Large intestine (tissue), 3 donors: ENCODE results near the gene FCN2. TPM values are rescaled to one million over a fixed set of nuclear protein-coding genes. Genes with fewer than 3 reads are reported as not detected.

ENCODE experiments used
- DNase-seq, 2 donors: peaks; one replicate each; pipeline versions ENCODE4 v3.0.0 to v3.0.0-alpha.2; 2013
- H3K27ac ChIP-seq: one replicate; pipeline ENCODE4 v1.5.1; 2013; ENCODE audit warnings: low read length
- H3K27me3 ChIP-seq: 2 replicates; pipeline ENCODE4 v1.6.1; 2013; ENCODE audit warnings: low read length; ENCODE audit not compliant: control insufficient read depth, insufficient read depth
- H3K36me3 ChIP-seq: 2 replicates; pipeline ENCODE4 v1.6.1; 2013; ENCODE audit warnings: low read length; ENCODE audit not compliant: control insufficient read depth, insufficient read depth
- H3K4me1 ChIP-seq: one replicate; pipeline ENCODE4 v1.6.1; 2013; ENCODE audit warnings: low read length; ENCODE audit not compliant: control insufficient read depth, insufficient read depth
- H3K4me3 ChIP-seq: one replicate; pipeline ENCODE4 v1.5.1; 2013; ENCODE audit warnings: low read length
- H3K9me3 ChIP-seq: one replicate; pipeline ENCODE4 v1.6.1; 2013; ENCODE audit warnings: mild to moderate bottlenecking, low read depth, low read length, moderate library complexity; ENCODE audit not compliant: control insufficient read depth
- WGBS: methylation state at CpG from one replicate; pipeline ENCODE4 v1.1.5; 2013; ENCODE audit warnings: low lambda C conversion rate; ENCODE audit not compliant: insufficient coverage; 5-methylcytosine and 5-hydroxymethylcytosine counted together
- polyA plus RNA-seq: library from polyadenylated mRNA; unstranded; fragments of 120-200 nt; gene quantifications from one replicate; pipeline ENCODE4 v1.2.1, GENCODE V29; 2013

FCN2 gene
- polyA plus RNA-seq, 1 donor, result 0.04 TPM

DNA sequence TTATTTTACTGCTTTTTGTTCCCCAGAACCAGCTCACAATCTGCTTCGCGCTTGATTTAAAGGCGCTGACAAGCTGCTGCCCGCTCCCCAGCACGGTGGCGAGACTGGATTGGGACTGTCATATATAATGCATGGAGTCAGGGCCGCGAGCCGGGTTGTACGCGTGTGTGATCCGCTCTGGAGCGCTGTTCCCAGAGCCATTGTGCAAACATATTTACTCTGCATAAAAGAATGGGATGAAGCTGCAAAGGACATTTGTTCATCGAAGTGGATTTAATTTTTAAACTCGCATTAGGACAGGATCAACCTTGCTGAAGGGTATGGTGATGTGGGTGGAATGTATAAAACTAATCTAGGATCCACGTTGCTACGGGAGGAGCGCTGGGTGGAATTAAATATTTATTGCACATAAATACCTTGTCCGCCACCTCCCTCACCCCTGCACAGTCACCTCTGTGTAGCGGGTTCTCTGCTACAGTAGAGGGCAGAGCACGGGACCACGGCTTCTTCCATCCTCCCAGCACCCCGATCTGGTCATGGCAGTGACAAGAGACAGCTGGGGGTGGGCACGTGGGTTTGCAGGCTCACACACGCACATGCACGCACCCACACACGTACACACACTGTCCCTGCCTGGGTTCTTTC, 55.2 kb downstream of the FCN2 start:
- WGBS, result 88% methylated on average over 5 of the region's 27 CpGs
- Histone ChIP-seq H3K9me3 (no peaks in the 10 kb centered on the region), H3K4me3 (no peak overlapping the region), H3K27ac (no peak overlapping the region), H3K36me3 (no peaks in the 10 kb centered on the region), H3K27me3 (peaks cover 12% of the 10 kb centered on the region), H3K4me1 (no peaks in the 10 kb centered on the region)
- DNase-seq, result no peak

DNA sequence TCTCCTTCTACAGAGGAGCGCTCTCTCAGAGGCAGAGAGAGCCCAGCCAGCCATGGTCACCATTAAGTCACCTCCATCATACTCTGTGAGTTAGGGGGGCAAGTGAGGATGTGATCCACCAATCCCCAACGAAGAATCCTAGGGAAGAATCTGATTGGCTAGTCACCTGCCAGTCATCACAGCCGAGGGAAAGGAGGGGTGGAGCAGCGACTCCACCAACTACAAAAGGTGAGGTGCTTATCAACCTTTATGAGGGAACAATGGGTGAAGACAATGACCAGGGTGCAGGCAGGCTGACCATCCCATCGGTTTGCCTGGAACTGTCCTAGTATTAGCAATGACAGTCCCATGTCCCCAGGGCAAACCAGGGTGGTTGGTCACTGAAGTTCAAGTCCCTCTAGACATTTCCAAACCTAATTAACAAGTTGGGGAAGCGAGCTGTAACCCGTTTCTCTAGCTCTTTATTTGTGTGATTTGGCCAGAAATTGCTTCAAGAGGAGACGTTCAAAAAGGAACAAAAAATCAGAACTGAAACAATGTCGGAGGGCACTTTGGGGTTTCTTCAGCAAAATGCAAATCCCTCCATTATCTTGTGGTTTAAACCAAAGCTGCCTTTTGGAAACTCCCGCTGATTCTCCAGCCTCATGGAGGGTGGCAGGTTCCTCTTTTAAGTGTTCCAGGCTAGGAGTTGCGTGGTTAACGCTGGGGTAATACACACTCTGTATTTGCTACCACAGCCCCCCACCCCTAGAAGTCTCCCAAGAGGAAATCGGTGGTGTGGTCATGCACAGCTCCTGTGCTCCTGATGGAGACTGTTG, 55.9 kb downstream of the FCN2 start:
- WGBS, result 100% methylated on average over 2 of the region's 13 CpGs
- H3K4me1 ChIP-seq, result no peaks in the 10 kb centered on the region
- H3K4me3 ChIP-seq, result no peak overlapping the region
- H3K27me3 ChIP-seq, result peaks cover 12% of the 10 kb centered on the region
- no peaks in the 10 kb centered on the region for H3K36me3 ChIP-seq
- H3K27ac ChIP-seq, result no peak overlapping the region
- DNase-seq, result no peak
- H3K9me3 ChIP-seq, result no peaks in the 10 kb centered on the region

Other genes with a start within 250 kb of the FCN2 start
- 79.9 TPM for gene COL5A1, start 239.0 kb upstream of the FCN2 start, polyA plus RNA-seq
- 0.55 TPM for gene FCN1, start 37.1 kb downstream of the FCN2 start, polyA plus RNA-seq
- 29.3 TPM for gene OLFM1, start 206.9 kb downstream of the FCN2 start, polyA plus RNA-seq